GM20431 (cell line): ENCODE results near the gene TUBA4B.

Experiments used
- in situ Hi-C: fragments of 300-500 bp; cut with MseI, MboI; formaldehyde crosslinking; loops from one replicate; pipeline ENCODE4 v1.15.0; 2020; ENCODE audit warnings: low sequenced_read_pairs; ENCODE audit not compliant: unreplicated experiment

Gene TUBA4B

DNA sequence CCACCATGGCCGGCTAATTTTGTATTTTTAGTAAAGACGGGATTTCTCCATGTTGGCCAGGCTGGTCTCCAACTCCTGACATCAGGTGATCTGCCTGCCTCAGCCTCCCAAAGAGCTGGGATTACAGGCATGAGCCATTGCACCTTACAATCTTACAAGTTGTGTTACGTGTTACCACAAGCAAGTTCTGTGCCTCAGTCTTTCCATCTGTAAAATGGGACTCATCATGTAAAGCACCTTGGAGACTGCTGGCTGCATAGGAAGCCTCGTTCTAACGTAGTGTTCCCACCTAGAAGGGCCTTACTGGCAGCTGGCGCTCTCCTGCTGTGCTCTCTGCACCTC lies 36.1 kb downstream of the TUBA4B start:
- in situ Hi-C loops, result no loop called here

DNA sequence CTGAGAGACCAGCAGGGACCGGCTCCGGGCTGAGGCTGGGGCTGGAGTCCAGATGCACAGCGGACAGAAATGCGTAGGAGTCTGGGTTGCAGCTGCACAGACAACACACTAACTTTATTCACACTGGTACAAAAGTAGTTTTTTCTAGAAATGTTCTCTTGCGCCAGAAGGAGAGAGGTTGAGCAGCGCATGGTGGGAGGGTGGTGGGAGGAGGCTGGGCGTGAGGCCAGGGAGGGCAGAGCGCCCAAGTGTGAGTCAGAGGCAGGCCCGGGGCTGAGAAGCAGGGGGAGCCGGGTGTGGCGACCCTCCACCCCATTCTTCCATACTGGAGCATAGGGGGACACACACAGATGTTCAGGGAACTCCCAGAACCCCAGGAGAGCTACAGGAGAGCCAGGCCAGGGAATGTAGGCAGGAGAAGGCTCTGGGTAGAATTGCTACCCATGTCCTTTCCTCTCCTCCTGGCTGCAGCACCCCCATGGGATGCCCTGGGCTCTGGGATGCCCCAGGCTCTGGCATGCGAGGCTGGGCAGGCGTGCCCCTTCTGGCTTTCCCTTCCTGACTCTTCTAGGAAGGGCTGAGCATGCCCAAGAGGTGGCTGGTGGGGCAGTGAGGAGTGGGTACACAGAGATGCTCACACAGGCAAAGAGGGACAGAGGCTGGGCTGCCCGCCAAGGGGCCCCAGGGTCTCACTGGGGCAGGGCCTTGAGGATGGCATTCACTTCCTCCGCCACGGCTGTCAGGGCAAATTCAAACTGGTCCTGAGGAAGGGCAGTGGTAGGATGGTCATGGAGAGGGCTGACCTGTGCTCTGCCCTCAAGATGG lies 36.7 kb downstream of the TUBA4B start:
- in situ Hi-C loops, result no loop called here

DNA sequence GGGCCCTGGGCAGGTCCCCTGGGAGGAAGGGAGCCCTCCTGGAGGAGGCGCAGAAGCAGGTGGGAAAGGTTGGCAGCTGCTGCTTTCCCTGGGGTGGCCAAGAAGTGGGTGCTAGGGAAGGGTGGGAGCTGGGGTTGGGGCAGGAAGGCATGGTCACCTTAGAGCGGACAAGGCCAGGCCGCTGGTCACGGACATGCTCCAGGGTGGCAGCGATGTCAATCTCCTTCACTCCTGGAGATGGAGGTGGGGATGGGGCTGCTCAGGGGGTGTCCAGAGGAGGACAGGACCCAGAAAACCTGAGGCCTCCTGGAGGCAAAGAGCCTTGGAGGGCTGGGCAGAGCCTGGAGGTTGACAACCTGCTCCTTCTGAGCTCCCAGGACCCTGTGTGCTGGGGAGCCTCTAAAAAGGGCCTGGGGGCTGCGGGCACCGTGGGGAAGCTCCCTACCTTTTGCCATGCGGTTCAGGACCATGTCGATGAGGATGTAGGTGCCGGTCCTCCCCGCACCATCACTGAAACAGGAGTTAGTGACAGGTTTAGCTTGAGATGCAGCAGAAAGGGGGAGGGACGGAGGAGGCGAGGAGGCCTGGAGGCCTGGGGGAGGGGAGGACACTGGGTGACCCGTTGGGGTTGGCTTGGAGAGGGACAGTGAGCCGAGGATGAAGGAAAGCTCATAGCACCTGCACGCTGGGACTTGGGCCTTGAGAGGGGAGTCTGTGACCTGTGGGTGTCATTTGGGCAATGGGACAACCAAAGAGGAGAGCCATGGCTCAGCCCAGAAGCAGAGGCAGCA lies 37.5 kb downstream of the TUBA4B start:
- in situ Hi-C loops, result no loop called here

DNA sequence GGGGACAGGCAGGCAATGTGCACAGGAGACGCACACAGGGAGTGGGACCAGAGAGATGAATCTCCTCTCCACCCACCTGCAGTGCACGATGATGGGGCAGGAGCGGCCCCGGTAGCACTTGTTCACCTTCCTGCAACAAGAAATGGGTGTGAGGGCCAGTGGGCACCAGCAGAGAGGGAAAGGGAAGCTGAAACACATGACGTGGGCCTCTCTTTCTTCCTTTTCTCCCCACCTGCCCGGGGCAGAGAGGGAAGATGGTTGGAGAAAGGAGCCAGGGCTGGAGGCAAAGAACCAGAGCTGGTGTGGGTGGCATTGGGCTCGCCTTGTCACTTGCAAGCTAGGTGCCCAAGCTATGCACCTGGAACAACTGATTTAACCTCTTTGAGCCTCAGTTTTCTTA lies 38.4 kb downstream of the TUBA4B start:
- in situ Hi-C loops, result no loop called here

DNA sequence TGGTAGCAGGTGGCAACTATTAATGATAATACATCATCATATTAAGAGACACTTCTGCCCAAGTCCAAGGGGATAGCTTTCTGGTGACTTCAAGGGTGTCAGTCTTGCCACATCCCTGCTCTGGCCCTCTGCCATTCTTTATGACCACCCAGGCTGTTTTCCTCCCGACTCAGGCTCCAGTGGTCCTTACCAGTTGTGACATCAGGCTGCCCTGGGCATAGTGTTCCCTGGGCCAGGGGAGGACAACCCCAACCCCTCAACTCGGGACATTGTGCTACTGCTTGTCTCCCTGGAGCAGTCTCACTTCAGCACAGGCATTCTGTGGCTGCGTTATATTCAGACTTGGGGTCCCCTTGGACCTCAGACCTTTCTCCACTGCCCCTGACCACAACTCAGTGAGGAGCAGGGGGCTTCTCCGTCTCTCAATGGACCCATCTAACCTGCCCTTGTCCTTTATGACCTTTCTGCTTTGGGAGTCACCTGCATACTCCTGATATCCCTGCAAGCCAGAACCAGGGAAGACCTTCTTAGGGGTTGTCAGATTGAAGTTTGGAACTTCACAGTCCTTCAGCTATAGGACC lies 39.0 kb downstream of the TUBA4B start:
- in situ Hi-C loops, result no loop called here

DNA sequence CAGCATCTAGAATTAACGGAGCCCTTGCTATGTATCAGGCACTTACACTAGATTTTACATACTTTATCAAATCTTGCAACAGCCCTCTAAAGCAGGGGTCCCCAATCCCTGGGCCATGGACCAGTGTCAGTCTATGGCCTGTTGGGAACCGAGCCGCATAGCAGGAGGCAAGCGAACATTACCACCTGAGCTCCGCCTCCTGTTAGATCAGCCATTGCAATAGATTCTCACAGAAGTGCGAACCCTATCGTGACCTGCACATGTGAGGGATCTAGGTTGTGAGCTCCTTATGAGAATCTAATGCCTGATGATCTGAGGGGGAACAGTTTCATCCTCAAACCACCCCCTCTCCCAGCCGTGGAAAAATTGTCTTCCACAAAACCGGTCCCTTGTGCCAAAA lies 39.6 kb downstream of the TUBA4B start:
- in situ Hi-C loops, result no loop called here

DNA sequence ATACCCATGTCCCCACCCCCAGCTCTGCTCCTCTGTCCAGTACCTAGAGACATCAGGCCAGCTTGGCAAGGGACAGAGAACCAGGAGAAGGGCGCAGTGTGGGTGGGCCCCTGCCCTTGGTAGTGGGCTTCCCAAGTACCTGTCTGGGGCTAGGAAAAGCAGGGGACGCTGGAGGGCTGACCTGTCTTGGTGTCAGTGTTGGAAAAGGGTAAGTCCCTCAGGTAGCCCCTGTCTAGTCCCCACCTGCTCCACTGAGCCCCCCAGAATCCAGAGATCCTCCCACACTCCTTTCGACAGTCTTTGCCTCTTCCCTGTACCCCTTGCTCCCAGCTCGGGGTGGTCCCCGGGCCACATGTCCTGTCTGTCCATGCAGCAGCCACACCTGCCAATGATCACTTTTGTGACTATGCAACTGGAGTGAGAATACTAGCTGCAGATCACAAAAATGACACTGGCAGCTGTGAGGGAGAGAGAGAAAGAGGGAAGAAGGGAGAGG lies 40.7 kb downstream of the TUBA4B start:
- in situ Hi-C loops, result no loop called here

DNA sequence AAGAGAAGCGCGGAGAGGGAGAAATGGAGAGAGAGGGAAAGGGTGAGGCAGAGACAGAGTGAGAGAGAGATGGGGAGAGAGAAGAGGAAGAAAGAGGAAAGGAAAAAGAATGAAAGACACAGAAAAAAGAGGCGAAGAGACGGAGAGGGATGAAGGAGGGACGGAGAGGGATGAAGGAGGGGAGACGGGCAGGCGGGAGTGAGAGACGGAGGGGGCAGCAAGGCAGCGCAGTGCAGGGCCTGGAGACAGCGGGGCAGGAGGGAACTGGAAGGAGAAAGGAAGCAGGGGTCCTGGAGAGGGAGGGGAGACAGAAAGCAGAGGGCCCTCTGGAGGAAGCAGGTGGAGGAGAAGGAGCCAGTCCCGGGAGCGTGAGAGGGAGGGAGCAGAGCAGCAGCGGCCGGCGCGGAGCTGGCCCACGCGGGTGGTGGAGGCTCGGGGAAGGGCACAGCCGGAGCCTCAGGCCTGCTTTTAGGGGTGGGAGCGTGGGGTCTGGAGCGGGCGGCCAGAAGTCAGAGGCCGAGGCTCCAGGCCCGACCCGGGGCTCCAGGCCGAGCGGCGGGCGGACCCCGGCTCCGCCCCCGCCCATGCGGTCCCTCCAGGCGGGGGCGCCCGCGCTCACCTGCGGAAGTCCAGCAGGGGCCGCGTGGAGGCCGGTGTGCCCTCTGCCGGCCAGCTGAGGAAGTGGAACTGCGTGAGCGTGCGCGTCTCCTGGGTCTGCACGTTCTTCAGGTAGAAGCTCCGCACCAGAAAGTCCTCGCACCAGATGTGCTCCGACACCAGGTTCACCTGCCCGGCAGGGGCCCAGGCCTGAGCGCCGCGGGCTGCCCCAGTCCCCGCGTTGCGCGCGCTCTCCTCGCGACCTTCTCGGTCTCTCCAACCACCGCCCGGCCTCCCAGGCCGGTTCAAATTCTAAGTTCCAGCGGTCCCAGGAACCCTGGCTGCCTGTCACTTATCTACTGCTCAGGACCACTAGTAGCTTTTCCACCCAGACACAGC lies 41.6 kb downstream of the TUBA4B start:
- in situ Hi-C loops, result no loop called here

DNA sequence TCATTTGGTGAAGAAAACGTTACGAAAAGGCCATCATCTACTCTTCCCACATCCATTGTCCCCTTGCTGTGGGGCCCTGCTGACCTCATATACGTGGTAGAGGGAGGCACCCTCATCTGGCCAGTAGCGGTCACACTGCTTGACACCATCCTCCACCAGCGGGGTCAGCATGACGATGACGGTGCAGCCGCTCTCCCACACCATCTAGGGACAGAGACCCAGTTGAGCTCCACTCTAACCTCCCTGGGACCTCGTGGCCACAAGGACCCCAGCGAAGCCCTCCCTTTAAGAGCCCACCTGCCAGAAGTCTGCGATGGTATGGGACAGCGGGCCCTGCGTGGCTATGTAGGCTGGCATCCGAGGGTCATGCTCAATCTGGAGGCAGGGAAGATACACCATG lies 43.1 kb downstream of the TUBA4B start:
- in situ Hi-C loops, result no loop called here

DNA sequence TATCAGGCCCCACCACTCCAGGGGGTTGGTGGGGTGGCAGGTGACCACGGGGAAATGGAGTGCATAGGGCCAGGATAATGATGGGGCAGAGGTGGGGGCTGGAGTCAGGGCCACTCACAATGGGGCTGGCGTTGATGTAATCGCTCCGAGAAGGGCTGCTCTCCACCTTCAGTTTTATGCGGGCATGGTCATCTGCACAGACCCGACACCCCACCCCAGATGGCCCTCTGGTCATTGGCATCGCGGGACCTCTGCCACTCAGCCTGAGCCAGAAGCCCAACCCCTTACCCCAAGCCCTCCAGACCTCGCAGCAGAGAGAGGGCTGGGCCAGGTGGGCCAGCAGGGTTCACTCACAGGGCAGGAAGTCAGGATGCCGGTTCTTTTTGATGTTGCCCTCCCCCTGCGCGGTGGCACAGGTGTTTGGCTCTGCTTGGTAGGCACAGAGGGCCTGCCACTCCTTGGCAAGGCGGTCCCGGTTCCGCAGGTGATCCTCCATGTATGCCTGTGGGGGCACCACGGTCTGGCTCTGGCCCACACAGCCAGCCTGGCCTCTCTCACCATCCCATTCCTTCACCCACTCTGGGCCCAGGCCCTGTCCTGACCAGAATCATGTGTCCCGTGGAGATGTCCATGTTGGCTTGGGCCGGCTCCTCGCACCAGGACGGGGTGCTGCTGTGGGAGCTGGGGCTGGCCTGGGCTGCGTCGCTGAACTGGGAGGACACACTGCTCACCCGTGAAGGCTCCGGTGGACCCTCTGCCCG lies 43.8 kb downstream of the TUBA4B start:
- in situ Hi-C loops, result no loop called here

DNA sequence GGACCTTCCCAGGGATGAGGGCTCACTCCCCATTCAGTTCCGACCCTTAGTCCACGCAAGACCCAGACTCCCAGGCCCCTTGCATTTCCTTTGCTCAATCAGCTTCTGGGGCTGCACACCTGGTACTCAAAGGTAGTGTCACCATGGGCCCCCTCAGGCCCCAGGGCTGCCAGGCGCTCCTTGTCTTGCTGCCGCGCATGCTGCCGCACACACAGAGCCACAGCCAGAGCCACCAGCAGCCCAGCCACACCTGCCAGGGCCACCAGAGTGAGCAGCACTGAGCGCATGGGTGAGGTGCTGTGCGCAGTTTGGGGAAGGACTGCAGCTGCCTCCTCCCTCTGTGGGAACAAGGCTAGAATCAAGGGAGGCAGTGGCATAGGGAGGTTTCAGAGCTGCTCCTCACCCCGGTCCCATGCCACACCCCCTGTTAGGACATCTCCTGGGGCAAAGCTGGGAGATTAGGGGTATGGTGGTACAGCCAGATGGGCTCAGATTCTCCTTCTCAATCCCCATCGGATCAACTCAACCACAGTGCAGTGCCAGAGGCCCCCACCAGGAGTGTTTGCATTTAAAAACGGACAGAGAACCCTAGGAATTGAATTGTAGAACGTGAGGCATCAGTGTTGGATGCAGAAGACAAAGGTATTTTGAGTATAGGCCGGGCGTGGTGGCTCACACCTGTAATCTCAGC lies 44.9 kb downstream of the TUBA4B start:
- in situ Hi-C loops, result no loop called here

DNA sequence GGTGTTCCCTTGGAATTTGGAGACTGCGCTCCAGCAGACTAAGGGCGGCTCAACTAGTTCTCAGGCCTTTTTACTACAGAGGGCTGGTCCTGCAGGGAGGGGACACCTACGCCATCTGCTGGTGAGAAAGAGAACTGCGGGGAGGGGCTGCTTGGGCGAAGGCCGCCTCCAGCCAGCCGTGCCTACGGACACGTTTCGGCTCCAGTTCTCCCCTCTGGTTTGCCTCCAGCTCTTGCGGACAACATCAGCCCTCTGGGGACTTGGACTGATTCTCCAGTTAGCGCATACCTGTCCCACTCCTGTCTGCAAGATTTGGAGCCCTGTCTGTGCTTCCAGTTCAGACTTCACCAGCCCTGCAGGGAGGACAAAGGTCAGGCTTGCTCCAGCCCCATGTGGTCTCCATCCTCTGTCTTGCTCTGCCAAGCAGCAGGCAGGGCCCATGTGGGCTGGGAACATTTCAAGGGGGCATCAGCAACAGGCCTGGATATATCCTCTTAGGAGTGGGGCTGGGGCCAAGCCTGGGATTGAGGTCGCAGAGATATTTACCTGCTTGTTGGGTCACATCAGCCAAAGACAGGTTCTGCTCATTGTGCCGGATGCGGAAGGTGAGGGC lies 45.8 kb downstream of the TUBA4B start:
- in situ Hi-C loops, result no loop called here

DNA sequence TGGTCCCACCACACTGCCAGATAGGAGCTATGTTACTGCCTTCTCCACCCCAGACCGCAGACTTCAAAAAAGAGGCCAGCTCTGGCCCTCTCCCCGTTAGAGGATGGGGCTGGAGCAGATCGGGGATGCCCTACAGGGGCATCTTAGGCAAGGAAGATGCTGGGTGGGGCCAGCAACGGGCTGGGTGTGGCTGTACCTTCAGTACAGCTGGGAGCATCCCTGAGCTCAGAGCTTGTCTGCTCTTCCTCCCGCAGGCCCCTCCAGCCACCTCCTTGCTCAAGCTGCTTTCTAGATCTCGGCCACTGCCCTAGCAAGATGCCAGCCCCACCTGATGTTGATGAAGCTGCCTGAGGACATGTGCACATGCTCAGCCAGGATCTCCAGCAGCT lies 46.3 kb downstream of the TUBA4B start:
- in situ Hi-C loops, result no loop called here

DNA sequence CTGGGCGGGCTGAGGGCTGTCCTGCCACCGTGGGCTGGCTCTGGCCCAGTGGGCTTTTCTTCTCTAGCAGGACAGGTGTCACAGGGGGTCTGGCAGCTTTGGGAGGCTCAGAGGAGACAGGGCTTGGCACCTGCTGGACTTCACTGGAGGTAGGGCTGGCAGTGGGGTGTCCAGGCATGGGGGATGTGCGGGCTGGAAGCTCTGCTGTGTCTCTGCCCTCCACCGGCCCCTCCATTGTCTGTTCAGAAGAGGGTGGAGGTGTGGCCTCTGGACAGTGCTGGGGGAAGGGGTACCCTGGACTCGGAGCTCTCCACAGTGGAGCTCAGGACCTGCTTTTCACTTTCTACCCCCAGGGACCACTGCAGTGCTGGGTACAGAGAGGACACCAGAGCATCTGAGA lies 47.0 kb downstream of the TUBA4B start:
- in situ Hi-C loops, result loop anchor here (10.0 kb wide), 1 partner anchor 145 kb away; no protein-coding TSS in a partner anchor

DNA sequence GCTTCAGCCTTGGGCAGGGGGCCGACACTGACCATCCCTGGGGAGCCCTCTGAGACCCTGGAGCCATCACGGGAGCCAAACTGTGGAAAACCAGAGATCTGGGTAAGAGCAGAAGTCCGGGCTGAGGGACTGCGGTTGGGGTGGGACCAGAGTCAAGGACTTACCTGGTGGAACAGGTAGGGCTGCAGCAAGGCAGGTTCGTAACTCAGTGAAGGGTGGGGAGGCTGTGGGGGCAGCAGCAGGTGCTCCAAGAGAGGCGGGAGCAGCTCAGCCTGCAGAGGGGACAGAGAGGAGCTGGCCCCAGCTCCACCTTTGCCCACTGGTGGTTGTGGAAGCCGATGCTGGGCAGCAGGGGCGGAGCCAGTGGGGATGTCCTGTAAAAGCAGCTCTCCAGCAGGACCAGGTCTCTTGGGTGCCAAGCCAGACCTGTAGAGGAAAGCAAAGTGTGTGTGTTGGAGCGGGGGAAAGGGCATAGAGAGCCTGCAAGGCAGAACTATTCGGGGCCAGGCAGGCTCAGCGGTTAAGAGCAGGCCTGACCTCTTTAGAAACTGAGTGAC lies 49.4 kb downstream of the TUBA4B start:
- in situ Hi-C loops, result loop anchor here (10.0 kb wide), 1 partner anchor 148 kb away; no protein-coding TSS in a partner anchor

DNA sequence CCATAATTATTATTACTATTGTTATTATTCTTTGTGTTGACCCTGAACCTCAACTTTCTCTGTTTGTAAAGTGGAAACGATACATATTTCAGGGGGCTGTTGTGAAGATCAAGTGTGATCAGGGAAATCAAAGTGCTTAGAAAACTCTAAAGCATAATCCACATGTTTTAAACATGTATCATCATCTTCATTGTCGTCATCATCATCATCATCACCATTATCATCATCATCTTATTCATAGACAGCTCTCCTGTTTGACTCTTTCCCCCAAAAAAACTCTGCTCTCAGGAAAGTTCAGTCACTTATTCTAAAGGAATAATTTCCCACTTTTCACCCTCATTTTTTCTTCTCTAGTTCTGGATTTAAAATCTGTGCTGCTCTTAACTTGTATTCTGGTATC lies 51.2 kb downstream of the TUBA4B start:
- in situ Hi-C loops, result loop anchor here (10.0 kb wide), 1 partner anchor 149 kb away; no protein-coding TSS in a partner anchor

DNA sequence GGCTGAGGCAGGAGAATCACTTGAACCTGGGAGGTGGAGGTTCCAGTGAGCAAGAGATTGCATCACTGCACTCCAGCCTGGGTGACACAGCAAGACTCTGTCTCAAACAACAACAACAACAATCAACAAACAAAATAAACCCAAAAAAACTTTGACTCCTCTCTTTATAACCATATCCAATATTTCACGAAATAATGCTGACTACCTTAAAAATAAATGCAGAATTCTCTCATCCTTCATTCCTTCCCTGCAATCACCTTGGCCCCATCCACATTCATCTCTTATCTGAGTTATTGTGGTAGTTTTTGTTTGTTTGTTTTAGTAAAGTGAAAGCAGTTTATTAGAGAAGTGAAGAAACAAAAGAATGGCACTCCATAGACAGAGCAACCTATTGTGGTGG lies 53.0 kb downstream of the TUBA4B start:
- in situ Hi-C loops, result loop anchor here (10.0 kb wide), 1 partner anchor 151 kb away; no protein-coding TSS in a partner anchor
